ENCODE results near the gene GLT8D1.
A peak's percentile ranks its signal among the peaks of the same experiment; 100 is the strongest.
"Not testable (repeated sequence)": the region's sequence is repeated elsewhere in the genome, so short reads cannot be mapped to it uniquely, and the experiment has no call there.

GLT8D1 gene

GRCh38 chr3:52705688-52706686 lies at the start of gene GLT8D1, which contains the start of gene SPCS1:
Gene GLT8D1, minus strand, starts transcription at chr3:52705791. Its CDS starts 5,331 bp downstream, at chr3:52700460.
Gene SPCS1, plus strand, starts transcription at chr3:52706106. Its CDS starts 141 bp downstream, at chr3:52706247.
- peak; percentile 95 for DNase-seq (ENCODE audit: low spot score)

DNA sequence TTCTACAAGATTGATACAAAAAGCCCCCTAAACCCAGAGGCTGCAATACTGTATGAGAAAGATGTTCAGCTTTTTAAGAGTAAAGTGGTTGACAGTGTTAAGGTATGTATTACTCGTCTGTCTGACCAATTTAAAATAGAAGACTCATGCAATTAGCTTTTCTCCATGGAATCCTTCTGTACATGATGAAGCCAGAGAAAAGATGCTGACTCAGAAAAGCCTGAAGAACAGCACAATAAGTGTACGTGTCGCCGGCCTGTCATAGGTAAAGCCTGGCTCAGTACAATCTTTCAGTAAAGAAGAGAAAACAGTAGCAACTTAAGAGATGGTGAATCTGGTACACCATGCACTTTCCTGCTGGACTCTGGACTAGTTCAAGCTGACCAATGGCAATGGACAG lies 48.8 kb upstream of the GLT8D1 start:
- no peak for DNase-seq (ENCODE audit: low spot score)

DNA sequence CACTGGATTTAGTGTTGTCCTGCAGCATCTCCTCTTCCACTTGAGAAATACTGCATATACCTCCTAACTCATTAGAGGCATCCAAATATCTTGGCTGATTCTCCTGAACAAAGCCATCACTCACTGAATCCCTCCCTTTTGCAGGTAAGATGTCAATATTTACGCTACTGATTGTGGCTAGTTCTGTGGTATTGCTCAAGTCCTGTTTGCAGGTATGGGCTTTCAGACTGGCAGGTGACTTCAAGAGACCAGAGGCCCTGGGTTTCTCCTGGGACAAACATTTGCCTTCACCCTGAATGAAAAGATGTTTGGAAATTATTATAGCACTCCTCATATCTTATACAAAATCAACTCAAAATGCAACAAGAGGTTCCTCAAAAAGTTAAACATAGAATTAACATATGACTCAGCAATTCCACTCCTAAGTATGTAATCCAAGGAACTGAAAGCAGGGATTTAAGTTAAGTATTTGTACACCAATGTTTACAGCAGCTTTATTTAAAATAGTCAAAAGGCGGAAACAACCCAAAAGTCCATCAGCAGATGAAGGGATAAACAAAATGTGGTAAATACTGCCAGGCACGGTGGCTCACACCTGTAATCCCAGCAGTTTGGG lies 46.6 kb upstream of the GLT8D1 start:
- DNase-seq (ENCODE audit: low spot score), result no peak

DNA sequence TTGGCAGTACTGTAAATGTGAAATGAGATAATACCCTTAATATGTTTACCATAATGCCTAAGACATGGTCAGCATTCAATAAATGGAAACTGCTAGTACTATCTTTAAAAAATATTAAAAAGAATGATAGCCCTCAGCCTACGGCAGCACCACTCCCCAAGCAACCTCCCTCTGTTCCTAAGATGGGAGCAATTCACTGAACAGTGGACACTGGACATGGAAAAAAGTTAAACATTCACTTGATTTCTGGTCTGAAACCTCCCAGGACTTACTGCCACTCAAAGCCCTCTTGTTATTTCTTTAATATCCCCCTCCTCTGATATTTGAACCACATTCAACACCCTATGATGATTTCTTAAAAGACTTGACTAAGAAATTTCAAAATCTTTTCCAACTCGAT lies 38.1 kb upstream of the GLT8D1 start:
- no peak for DNase-seq (ENCODE audit: low spot score)

- DNase-seq (ENCODE audit: low spot score), result no peak
Measured at GRCh38 chr3:52743152-52743551, 37.6 kb upstream of the GLT8D1 start.

GRCh38 chr3:52742418-52743041 lies 36.9 kb upstream of the GLT8D1 start:
- DNase-seq (ENCODE audit: low spot score), result peak; percentile 66

GRCh38 chr3:52739730-52740129 lies 34.1 kb upstream of the GLT8D1 start:
- no peak for DNase-seq (ENCODE audit: low spot score)

- no peak for DNase-seq (ENCODE audit: low spot score)
Measured at GRCh38 chr3:52733256-52733891, 27.8 kb upstream of the GLT8D1 start.

GRCh38 chr3:52731590-52731989 lies 26.0 kb upstream of the GLT8D1 start:
- no peak for DNase-seq (ENCODE audit: low spot score)

- no peak for DNase-seq (ENCODE audit: low spot score)
Measured at GRCh38 chr3:52730681-52731080, 25.1 kb upstream of the GLT8D1 start.

- DNase-seq (ENCODE audit: low spot score), result not testable (repeated sequence)
Measured at GRCh38 chr3:52728753-52729152, 23.2 kb upstream of the GLT8D1 start.

GRCh38 chr3:52724511-52724910 lies 18.9 kb upstream of the GLT8D1 start:
- no peak for DNase-seq (ENCODE audit: low spot score)

GRCh38 chr3:52723935-52724334 lies 18.3 kb upstream of the GLT8D1 start:
- DNase-seq (ENCODE audit: low spot score), result no peak

DNA sequence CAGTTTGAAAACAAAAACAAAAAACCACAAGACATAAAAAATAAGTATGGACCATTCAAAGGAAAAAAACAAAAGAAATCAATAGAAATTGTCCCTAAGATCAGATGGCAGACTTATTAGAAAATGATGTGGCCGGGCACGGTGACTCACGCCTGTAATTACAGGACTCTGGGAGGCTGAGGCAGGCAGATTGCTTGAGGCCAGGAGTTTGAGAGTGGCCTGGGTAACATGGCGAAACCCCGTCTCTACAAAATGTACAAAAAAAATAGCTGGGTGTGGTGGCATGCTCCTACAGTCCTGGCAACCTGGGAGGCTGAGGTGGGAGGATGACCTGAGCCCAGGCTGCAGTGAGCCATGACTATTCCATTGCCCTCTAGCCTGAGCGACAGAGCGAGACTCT lies 16.9 kb upstream of the GLT8D1 start:
- no peak for DNase-seq (ENCODE audit: low spot score)

- DNase-seq (ENCODE audit: low spot score), result no peak
Measured at GRCh38 chr3:52721730-52722008, 16.1 kb upstream of the GLT8D1 start.

DNA sequence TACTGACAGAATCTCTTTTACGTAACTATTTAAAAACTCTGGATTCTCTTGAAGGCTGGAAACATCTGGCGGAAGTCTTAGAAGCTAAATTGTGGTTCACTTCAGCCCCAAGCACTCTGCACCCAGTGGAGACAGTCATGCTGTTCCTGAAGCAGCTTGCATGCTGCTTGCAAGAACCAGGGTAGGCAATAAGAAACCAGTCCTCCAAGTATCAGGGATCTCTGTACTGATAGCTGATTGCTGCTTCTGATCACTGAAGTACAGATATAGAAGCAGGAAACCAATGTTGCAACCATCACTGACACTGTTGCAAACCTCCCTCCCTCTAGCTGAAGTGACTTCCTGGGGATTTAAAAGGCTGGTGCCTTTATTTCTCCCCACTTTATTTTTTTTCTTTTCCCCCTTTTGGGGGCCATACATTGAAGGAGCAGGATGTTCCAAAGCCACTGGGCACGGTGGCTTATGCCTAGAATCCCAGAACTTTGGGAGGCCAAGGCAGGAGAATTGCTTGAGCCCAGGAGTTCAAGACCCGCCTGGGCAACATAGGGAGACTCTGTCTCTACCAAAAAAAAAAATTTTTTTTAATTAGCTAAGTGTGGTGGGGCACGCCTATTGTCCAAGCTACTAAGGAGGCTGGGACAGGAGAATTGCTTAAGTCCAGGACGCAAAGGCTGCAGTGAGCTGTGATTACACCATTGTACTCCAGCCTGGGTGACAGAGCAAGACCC lies 15.6 kb upstream of the GLT8D1 start:
- no peak for DNase-seq (ENCODE audit: low spot score)

GRCh38 chr3:52719618-52720017 lies 14.0 kb upstream of the GLT8D1 start:
- DNase-seq (ENCODE audit: low spot score), result no peak

- DNase-seq (ENCODE audit: low spot score), result no peak
Measured at GRCh38 chr3:52715714-52716305, 10.2 kb upstream of the GLT8D1 start.

GRCh38 chr3:52714335-52715302 lies 9.0 kb upstream of the GLT8D1 start:
- DNase-seq (ENCODE audit: low spot score), result no peak

Data from GM03348 (cell line).